ENCODE results near the gene ZNF280D.

ZNF280D gene

DNA sequence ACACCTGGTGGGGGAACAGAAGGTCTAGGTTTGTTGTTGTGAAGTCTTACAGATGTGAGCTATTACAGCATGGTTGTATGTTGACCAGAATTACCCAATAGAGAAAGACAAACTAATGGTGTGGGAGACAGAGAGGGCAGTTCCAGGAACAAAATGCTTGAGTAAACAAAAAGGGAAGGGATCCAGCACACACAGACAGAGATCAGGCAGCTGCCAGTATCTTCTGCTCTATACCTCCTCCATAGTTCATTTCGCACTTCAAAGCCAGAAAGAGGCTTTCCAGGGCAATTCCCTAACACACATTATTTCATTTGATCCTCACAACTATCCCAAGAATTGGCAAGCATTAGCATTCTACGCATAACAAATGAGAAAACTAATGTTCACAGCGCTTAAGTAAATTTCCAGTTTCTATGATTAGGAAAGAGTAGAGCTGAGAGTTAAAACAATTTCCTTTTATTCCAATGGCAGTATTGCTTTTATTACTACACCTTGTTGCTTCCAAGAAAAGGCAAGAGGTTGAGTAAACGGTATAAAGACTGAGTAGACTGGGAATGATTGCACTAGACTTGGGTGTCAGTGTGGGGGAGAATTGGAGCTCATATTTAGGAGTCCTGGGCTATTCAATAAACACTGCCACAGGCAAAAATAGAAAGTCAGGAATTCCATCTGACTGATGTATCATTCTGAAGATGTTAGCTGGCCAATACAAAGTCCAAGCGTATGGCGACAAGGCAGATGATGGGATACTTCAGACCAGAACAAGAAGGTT is 39.7 kb upstream of the ZNF280D start:
- Histone ChIP-seq H4K20me1 (ENCODE audit: insufficient read depth, low read length) (no peaks in the 10 kb centered on the region), H3K36me3 (replicated peaks; ENCODE audit: low read depth, low read length) (no peaks in the 10 kb centered on the region), H3K4me3 (ENCODE audit: low read length) (no peak overlapping the region), H3K79me2 (ENCODE audit: low read length) (no peaks in the 10 kb centered on the region), H3K4me1 (ENCODE audit: low read length) (peaks cover 7% of the 10 kb centered on the region), H3K27me3 (ENCODE audit: low read depth, low read length) (no peaks in the 10 kb centered on the region), H3K4me2 (ENCODE audit: low read length) (no peak overlapping the region), H3K9ac (ENCODE audit: low read length) (no peak overlapping the region), H3K9me3 (ENCODE audit: insufficient read depth, low read length) (no peaks in the 10 kb centered on the region), H2AFZ (ENCODE audit: low read depth, low read length) (no peak overlapping the region), H3K27ac (ENCODE audit: low read length) (no peak overlapping the region)
- TF ChIP-seq EZH2phosphoT487 (IDR thresholded peaks at IDR 0.05; ENCODE audit: low read depth): no peak
- TF ChIP-seq, protein P1, sequence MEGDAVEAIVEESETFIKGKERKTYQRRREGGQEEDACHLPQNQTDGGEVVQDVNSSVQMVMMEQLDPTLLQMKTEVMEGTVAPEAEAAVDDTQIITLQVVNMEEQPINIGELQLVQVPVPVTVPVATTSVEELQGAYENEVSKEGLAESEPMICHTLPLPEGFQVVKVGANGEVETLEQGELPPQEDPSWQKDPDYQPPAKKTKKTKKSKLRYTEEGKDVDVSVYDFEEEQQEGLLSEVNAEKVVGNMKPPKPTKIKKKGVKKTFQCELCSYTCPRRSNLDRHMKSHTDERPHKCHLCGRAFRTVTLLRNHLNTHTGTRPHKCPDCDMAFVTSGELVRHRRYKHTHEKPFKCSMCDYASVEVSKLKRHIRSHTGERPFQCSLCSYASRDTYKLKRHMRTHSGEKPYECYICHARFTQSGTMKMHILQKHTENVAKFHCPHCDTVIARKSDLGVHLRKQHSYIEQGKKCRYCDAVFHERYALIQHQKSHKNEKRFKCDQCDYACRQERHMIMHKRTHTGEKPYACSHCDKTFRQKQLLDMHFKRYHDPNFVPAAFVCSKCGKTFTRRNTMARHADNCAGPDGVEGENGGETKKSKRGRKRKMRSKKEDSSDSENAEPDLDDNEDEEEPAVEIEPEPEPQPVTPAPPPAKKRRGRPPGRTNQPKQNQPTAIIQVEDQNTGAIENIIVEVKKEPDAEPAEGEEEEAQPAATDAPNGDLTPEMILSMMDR (IDR thresholded peaks at IDR 0.05; ENCODE audit: low read depth, low read length): no peak

DNA sequence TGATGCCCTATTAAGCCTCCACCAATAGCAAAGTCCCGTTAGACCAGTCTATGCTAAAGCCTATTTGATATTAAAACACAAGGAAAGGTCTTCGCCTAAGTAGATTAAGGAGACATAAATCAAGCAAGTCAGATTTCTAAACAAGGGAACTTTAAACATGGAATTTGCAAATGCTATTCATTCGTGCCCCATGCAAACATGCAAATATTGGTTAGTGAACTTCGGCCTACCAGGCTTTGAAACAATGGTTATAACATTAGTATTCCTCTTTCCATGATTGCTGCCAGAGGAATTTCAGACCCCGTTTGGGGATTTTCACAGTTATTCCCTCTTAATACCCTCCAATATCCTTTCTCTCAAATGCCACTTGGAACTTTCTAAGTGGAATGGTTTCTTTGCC is 36.9 kb upstream of the ZNF280D start:
- no peaks in the 10 kb centered on the region for H4K20me1 ChIP-seq (ENCODE audit: insufficient read depth, low read length)
- H3K4me1 ChIP-seq (ENCODE audit: low read length): no peaks in the 10 kb centered on the region
- H3K36me3 ChIP-seq (replicated peaks; ENCODE audit: low read depth, low read length): no peaks in the 10 kb centered on the region
- no peak for TF ChIP-seq EZH2phosphoT487 (IDR thresholded peaks at IDR 0.05; ENCODE audit: low read depth)
- TF ChIP-seq, protein P1 (IDR thresholded peaks at IDR 0.05; ENCODE audit: low read depth, low read length): no peak
- H3K79me2 ChIP-seq (ENCODE audit: low read length): no peaks in the 10 kb centered on the region
- H3K27ac ChIP-seq (ENCODE audit: low read length): no peak overlapping the region
- H3K9ac ChIP-seq (ENCODE audit: low read length): no peak overlapping the region
- H3K4me2 ChIP-seq (ENCODE audit: low read length): no peak overlapping the region
- H2AFZ ChIP-seq (ENCODE audit: low read depth, low read length): no peak overlapping the region
- H3K4me3 ChIP-seq (ENCODE audit: low read length): no peak overlapping the region
- H3K9me3 ChIP-seq (ENCODE audit: insufficient read depth, low read length): no peaks in the 10 kb centered on the region
- H3K27me3 ChIP-seq (ENCODE audit: low read depth, low read length): no peaks in the 10 kb centered on the region; the same call in 1 of the 2 replicates

DNA sequence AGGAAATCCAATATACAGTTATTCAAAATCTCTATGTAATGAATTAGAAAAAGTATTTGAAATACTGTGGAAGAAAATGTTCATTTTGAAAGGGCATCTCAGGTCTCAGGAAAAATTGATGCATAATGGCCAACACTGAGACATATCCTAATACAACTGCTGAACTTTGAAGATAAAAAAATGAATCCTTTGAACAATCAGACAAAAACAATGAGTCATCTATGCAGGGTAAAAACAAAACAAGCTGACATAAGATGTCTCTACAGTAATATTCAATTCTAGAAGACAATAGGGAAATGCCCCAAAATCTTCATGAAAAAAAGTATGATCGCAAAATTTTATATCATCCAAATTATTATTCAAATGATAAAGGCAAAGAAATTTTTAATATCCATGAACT is 34.0 kb upstream of the ZNF280D start:
- H3K36me3 ChIP-seq (replicated peaks; ENCODE audit: low read depth, low read length): no peaks in the 10 kb centered on the region
- no peak for TF ChIP-seq EZH2phosphoT487 (IDR thresholded peaks at IDR 0.05; ENCODE audit: low read depth)
- TF ChIP-seq, protein P1 (IDR thresholded peaks at IDR 0.05; ENCODE audit: low read depth, low read length): no peak
- H3K4me1 ChIP-seq (ENCODE audit: low read length): no peaks in the 10 kb centered on the region
- no peaks in the 10 kb centered on the region for H4K20me1 ChIP-seq (ENCODE audit: insufficient read depth, low read length)
- no peaks in the 10 kb centered on the region for H3K9me3 ChIP-seq (ENCODE audit: insufficient read depth, low read length)
- H3K4me2 ChIP-seq (ENCODE audit: low read length): no peak overlapping the region
- no peaks in the 10 kb centered on the region for H3K79me2 ChIP-seq (ENCODE audit: low read length)
- H3K9ac ChIP-seq (ENCODE audit: low read length): no peak overlapping the region
- no peak overlapping the region for H3K27ac ChIP-seq (ENCODE audit: low read length)
- H3K4me3 ChIP-seq (ENCODE audit: low read length): no peak overlapping the region
- no peaks in the 10 kb centered on the region; the same call in 1 of the 2 replicates for H3K27me3 ChIP-seq (ENCODE audit: low read depth, low read length)
- H2AFZ ChIP-seq (ENCODE audit: low read depth, low read length): no peak overlapping the region

DNA sequence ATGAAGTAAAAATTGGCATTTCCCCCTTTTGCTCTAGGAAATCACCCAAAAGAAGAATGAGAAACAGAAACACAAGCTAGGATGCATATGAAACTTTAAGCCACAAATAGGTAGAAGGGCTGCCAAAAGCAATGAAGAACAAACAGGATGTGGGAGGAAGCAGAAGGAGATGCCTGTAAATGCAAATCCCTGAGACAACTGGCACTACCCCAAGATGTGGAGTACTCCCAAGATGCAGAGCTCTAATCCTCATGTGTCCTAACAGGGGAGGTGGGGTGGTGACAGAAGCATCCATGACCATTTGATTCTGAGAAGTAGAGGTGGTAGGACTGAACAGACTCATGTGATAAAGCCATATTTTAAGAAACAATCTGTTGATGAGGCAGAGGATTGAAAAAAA is 31.9 kb upstream of the ZNF280D start:
- H2AFZ ChIP-seq (ENCODE audit: low read depth, low read length): no peak overlapping the region
- H3K27ac ChIP-seq (ENCODE audit: low read length): no peak overlapping the region
- no peaks in the 10 kb centered on the region for H3K9me3 ChIP-seq (ENCODE audit: insufficient read depth, low read length)
- no peaks in the 10 kb centered on the region for H4K20me1 ChIP-seq (ENCODE audit: insufficient read depth, low read length)
- no peak overlapping the region for H3K9ac ChIP-seq (ENCODE audit: low read length)
- no peaks in the 10 kb centered on the region; the same call in 1 of the 2 replicates for H3K27me3 ChIP-seq (ENCODE audit: low read depth, low read length)
- H3K4me1 ChIP-seq (ENCODE audit: low read length): no peaks in the 10 kb centered on the region
- no peaks in the 10 kb centered on the region for H3K36me3 ChIP-seq (replicated peaks; ENCODE audit: low read depth, low read length)
- H3K4me2 ChIP-seq (ENCODE audit: low read length): no peak overlapping the region
- no peak overlapping the region for H3K4me3 ChIP-seq (ENCODE audit: low read length)
- TF ChIP-seq, protein P1 (IDR thresholded peaks at IDR 0.05; ENCODE audit: low read depth, low read length): no peak
- no peak for TF ChIP-seq EZH2phosphoT487 (IDR thresholded peaks at IDR 0.05; ENCODE audit: low read depth)
- H3K79me2 ChIP-seq (ENCODE audit: low read length): no peaks in the 10 kb centered on the region

All from OCI-LY3 (cell line).